Urothelium cell line (cell line): ENCODE measurements around the gene LRRK1.

Experiments used
- DNase-seq: peaks from one replicate; pipeline ENCODE4 v3.0.0; 2011; ENCODE audit warnings: low spot score, mixed read lengths
- FAIRE-seq: peaks from 2 replicates; lab custom pipeline; 2011; peaks lifted over from hg19 to GRCh38; lab: Jason Lieb, UNC

Gene LRRK1

DNA sequence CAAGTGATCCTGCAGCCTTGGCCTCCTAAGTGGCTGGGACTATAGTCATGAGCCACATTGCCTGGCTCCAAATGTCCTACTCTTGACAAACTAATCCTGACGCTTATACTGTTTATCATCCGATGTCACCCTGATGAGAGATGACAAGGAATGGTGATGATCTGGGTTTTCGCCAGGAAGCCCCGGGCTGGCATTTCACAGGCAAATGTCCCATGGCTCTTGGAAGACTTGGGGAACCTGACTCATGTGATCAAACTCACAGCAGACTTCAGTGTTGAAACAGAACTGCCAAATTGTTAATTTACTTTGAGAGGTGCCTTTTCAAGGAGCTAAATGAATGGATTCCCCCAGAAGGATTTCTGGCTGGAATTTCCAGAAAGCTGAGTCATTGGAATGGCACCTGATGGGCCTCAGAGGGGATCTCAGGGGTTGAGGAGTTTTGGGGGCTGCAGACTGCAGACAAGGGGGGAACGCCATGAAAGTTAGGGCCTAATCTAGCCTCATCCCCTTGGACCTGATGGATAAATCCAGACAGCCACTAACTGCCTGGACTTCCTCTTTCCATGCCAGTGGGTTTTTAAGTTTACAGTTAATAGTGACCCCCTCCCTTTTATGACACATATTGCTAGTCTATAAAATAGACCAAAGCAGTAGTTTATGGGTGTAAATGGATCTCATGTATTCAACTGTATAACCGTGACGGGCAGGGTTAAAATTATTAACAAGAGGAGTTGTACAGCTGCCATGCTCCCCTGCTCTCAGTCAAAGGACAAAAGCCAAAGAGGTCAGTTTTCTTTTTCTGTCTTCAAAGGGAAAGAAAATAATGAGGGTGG lies 186.1 kb downstream of the LRRK1 start:
- peak; percentile 42 for DNase-seq
- no peak for FAIRE-seq

DNA sequence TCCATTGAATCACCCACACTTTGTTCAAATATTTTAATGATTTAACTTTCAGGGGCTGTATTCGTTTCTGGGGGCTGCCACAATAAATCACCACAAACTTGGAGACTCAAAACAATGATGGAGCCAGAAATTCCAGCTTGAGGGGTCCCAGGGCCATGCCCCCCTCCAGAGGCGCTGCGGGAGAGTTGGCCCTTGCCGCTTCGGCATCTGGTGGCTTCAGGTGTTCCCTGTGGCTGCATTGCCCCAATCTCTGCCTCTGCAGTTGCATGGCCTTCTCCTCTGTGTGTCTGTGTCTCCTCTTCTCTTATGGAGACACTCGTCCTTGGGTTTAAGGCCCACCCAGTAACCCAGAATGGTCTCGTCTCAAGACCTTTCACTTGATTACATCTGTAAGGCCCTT lies 187.9 kb downstream of the LRRK1 start:
- DNase-seq (no peak), FAIRE-seq (no peak)

DNA sequence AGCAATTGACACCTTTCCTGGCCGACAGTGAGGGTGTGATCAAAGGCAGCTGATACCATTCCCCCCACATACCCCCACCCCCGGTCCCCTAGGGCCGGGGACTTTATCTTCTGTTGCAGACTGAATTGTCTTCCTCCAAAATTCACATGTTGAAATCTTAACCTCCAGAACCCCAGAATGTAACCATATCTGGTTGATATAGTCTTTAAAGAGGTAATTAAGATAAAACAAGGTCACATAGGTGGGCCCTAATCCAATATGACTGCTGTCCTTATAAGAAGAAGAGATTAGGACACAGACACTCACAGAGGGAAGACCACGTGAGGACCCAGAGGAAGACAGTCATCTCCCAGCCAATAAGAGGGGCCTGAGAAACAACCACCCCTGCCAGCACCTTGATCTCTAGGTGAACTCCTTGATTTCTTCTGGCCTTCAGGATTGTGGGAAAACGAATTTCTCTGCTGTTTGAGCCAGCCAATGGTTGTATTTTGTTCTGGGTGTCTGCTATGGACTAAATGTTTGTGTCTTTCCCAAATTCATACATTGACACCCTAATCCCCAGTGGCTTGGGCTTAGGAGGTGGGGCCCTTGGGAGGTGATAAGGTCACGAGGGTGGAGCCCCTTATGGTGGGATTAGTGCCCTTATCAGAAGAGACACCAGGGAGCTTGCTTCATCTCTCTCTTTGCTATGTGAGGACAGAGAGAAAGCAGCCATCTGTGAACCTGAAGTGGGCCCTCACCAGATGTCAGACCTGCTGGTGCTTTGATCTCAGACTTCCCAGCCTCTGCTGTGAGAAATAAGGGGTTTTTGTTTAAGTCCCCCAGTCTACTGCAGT lies 188.7 kb downstream of the LRRK1 start:
- DNase-seq (no peak), FAIRE-seq (no peak)

DNA sequence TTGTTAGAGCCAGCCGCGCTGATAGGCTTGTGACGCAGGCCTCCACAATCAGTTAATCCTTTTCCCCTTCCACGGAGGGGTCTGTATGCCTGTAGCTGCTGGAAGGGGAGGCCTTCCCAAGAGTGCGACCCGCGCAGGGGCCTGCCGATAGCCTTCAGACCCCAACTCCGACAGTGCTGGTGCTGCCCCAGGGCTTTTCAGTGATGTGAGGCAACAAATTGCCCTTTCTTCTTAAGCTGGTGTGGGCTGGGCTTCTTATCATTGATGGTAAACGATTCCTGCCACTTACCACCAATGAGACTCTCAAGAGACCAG lies 189.3 kb downstream of the LRRK1 start:
- no peak for DNase-seq

DNA sequence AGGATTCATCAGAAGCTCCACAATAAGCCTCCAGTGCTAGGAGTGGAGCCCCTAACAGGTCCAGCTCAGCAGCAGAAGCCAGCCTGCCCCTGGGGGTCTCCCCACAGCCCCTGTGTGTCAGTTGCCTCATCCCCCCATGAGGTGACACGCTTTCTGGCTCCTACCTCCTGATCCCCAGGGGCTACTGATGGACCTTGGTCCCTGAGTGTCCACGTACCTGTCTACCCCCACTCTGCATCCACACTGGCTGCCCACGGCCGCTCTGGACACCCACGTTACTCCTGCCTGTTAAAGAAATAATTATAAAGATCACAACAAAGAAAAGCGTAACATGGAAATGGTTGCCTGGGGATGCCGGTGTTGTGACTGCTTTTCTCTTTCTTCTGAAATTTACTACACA lies 189.6 kb downstream of the LRRK1 start:
- DNase-seq (no peak), FAIRE-seq (no peak)

More for the DNA sequence above, 189.3 kb downstream of the LRRK1 start:
- FAIRE-seq: no peak

DNA sequence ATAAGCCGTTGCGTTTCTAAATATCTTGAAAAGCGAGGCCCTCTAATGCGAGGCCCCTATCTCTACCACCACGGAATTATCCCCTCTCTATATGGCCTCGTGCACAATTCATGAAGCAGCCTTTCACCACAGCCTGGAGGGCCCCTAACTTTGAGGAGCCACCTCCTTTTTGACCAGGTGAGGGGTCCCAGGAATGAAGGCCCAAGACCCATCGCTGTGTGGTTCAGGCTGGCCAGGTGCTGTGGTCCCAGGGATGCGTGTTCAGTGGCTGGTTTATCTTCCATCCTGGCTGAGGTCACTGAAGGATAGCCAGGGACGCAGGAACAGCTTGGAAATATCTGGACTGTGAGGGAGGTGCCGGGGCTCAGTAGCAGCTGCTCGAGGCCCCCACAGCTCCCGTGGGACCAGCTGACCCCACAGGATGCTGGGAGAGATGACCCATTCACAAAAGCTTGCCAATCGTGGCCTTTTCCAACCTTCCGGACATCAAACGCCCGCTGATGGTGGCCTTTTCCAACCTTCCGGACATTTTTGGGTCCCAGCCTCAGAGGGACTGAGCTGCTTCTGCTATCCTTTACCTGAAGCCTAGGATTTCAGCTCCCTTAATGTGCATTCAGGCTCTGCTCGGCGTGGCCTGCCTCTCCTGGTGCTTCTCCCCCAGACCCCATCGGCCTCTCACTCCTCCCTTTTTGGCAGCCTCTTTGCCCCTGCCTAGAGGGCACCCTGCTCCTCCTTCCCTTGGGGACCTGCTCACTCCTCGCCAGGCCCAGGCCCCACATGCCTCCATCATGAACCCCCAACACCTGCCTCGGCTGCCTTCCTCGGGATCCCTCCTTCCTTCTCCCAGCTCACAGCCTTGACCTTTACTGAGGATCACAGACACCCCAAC lies 191.8 kb downstream of the LRRK1 start:
- no peak for DNase-seq
- no peak for FAIRE-seq

DNA sequence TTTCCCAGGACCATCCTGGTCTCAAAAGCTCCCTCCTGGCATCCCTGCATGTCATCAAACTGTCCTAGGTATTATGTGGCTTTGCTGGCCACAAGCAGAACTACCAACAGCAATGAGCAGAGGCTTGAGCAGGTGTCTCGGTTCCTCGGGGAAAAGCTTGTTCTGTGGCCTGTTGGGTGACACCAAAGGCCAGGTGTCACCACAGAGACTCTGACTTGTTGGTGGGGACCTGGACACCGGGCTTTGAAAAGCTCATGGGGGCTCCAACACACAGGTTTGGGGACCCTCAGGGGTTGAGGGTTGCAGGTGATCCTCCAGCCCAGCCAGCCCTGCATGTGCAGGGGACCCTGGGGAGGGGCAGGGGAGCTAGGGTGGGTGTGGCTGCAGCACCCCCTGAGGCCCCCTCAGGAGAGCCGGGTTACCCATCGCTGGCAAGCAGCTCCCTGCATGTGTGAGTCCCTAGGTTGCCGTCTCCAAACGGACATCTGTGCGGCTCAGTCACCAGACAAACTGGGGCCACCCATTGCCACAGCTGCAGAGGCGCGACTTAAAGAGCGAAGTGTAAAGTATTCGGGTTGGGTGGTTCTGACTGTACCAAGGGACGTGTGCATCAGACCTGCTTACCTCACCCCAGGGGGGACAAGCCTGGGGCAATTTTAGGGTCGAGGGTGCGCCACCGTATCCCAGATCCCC lies 192.6 kb downstream of the LRRK1 start:
- no peak for FAIRE-seq
- no peak for DNase-seq

DNA sequence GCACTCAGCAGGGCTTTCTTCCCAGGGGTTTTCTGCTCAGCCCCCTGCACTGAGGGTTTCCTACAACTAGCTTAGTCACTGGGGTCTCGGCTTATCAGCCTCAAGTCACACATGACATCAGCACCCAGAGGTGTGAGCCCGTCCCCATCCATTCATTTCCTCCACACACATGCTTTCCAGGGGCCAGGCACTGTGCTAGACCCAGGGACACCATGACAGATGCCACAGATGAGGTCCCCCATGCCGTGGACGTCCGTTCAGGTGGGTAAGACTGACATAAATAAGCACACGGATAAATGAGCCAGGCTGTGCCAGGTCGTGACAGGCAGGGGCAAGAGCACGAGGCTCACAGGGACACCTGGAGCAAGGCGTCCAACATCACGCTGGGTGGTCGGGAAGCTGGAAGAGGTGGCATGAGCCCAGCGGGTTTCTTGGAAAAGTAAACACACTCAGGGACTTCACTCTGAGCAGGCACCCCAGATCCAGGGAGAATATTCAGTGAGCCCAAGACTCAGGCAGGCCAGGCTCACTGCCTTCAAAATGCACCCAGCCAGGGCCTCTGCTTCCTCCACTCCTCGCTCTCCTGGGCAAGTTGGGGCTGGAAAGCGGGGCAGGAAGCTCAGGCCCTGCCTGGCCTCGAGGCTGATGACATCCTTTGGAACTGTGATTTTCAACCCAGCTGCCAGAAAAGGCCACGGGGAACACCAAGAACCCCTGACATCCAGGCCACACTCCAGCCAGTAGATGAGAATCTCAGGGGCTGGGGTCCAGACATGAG lies 193.4 kb downstream of the LRRK1 start:
- FAIRE-seq: peak; percentile 32
- no peak for DNase-seq

DNA sequence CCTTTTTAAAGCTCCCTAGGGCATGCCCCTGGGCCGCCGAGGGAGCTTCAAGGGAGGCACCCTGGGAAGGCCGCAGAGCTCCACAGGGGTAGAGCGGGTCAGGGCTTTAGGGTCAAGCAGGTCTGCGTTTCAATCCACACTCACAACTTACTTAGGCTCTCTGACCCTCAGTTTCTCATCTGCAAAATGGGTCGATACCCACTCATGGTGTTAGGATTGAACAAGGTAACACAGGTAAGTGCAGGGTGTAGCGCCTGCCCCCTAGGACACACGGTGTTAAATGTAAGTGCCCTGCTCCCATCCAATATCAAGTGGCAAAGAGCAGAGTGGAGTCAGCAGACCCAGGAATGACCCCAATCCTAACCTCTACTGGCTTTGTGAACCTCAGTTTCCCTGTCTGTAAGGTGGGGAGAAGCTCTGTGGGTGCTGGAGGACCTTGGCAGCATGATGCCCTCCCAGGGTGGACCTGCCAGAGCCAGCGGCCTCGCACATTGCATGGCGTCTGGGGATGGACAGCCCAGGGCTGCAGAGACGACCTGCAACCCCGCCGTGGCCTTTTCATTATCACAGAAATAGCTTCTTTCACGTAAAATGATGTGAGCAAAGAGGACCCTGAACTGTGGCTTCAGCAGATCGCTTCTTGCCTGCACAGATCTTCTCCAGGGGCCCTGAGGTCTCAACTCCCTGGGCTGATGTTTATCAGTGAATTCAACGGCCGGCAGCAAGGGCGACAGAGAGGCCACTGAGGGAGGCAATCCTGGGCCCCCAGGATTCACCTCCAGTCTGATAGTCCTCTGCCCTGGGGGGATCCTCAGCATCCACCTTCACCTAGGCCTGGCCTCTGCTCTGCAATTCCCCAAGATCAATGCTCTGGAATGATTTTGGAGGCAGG lies 194.2 kb downstream of the LRRK1 start:
- no peak for DNase-seq
- FAIRE-seq: no peak

DNA sequence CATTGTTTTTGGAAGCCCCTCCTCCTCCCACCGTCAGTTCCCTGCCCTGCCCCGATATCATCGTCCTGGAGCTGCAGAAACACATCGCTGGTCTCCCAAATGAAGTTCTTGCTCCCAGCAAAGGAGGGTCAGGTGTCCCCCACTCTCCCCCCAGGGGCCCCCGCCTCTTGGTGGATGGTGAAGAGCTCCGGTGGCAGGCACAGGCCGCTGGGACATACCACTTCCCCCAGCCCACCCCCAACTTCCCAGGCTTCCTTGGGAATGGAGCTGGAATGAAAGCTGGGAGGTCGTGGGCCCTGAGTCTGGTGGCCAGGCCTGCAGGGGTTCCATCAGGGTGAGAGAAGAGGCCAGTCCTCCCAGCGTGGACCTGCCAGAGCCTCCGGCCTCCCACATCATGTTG lies 195.0 kb downstream of the LRRK1 start:
- FAIRE-seq (no peak), DNase-seq (no peak)

DNA sequence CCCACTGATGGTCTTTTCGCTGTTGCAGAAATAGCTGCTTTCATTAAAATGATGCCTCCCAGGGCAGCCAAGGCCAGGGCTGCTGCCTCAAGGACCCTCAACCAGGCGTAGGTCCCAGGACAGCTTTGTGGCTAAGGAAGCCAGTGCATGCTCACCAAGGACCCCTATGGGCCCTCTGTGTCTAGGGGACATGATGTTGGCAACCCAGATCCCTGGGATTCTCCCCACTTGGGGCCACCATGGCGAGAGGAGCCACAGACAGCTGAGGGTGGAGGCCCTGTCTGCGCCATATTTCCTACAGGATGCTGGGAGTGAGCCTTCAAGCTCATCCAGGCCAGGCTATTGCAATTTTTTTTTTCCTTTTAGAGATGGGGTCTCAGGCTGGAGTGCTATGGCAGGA lies 195.5 kb downstream of the LRRK1 start:
- FAIRE-seq (no peak), DNase-seq (no peak)

DNA sequence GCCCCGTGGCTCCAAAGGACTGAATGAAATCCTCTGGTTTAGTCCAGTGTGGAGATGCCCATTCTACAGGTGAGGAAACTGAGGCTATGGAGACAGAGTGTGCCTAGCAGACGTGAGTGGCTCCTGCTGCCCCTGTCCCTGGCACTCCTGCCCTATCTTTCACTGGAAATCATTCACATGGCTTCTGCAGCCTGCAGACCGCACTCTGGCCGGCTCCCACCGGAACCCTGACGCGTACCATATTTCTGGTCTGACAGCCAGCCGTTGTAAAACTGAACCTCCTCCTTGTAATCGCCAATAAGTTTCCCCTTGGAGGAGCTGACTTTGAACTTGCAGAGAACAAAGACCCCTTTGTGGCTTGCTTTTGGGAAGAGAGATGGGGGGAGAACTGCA lies 196.2 kb downstream of the LRRK1 start:
- no peak for FAIRE-seq

DNA sequence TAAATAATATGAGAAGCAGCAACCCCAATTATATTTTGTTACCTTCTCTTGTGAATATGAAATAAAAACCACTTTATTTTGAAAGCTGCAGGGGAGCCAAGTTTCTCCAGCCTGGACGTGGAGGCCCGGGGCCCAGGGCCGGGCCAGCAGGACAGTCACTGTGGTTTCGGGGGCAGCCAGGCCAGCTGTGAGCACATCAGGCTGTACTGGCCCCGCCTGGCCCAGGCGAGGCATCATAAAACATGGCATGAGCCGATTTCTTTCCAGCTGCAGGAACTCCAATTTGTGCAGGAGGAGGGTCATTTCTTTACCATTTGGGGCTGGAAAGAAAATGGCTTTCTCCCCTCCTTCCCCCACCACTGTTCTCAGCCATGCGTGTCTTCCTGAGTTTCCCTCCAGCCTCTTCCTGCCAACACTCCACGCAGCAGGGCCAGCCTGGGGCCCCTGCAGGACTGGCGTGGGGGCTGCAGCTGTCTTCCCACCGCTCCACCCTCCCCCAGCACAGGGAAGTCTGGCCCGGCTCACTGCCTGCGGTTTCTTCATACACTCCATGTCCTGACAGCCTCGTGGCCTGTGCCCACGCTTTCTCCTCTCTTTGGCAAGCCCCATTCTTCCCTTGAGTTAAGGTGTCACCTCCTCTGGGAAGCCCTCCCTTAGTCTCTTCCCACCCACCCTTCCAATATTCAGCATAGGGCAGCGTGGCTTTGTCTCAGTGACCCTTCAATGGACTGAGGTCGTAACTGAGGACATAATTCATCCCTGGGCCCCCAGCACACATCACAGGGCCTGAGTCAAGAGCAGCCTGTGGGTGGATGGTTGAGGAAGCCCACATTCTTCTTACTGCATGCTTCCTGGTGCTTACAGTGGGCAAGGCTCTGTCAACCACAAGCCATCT lies 196.9 kb downstream of the LRRK1 start:
- peak; percentile 9 for FAIRE-seq
- peak; percentile 44 for DNase-seq

More for the DNA sequence above, 196.2 kb downstream of the LRRK1 start:
- no peak for DNase-seq

DNA sequence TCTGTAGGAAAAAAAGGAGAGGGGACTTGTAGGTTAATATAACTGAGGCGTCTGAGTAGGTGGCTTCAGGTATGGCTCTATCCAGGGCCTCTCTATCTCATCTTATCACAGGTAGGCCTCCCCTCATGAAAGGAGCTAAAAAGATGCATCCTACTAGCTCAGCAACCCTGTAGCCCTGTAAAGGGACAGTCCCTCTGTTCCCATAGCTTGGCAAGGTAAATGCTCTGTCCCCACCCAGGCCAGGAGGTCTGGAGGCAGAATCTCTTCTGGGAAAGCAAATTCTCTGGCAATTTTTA lies 197.5 kb downstream of the LRRK1 start:
- DNase-seq (no peak), FAIRE-seq (no peak)

DNA sequence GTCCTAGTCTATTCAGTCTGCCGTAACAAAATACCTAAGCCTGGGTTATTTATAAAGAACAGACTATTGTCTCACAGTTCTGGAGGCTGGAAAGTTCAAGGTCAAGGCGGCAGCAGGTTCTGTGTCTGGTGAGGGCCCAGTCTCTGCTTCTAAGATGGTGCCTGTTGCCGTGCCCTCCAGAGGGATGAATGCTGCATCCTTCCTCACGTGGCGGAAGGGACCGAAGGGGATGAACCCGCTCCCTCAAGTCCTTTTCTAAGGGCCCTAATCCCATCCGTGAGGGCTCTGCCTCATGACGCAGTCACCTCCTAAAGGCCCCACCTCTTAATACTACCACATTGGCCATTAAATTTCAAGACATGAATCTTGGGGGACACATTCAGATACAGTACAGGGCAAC lies 199.0 kb downstream of the LRRK1 start:
- DNase-seq: no peak
- FAIRE-seq: no peak

DNA sequence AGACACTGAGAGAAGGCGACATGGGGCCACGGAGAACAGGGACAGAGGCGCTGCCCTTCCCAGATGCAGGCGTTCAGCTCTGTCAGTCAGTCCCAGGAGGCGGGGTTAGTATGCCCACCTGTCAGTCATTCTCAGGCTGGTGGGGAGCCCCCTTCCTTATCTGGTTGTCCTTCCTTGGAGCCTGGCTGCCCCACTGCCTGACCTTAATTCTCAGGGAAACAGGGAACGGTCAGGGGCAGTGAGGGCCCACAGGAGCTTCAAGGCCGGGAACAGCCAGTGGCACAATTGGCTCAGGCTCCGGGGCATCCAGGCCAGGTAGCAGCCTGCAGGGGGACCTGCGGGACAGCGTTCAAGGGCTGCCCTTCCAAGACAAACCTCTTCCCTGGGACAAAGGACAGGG lies 199.5 kb downstream of the LRRK1 start:
- FAIRE-seq (no peak), DNase-seq (no peak)

DNA sequence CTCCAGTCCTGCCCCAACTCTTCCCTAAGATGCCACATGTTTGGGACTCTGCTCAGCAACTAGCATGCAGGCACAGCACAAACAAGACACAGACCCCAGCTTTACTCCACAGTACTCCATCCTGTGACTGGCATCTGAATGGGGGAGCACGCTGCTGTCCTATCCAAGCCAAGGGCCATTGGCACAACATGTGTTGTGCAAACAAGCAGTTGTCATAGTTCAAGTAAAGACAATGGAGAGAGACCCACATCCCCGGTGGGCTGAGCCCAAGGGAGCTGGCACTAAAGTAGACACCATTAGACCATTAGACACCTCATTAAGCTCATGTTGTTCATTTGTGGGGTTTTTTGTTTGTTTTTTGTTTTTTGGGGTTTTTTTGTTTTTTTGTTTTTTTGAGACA lies 200.0 kb downstream of the LRRK1 start:
- FAIRE-seq (no peak), DNase-seq (no peak)
